Endothelial cell of umbilical vein (primary cell): Measurements from ENCODE around the gene CHN1. TPM values are rescaled to one million over a fixed set of nuclear protein-coding genes. Genes with fewer than 3 reads are reported as not detected.
A peak's percentile ranks its signal among the peaks of the same experiment; 100 is the strongest.

Source experiments
- BruUV-seq: library from RNA; stranded (reverse); fragments of 400-500 nt; replicated peaks from 2 replicates; lab custom pipeline; 2021; lab: Mats Ljungman, UMichigan
- CTCF ChIA-PET: fragments of 300-600, 350-600 bp; sonication (Branson Sonifier 250); formaldehyde crosslinking; loops from one replicate; lab custom pipeline; 2021; ENCODE audit warnings: antibody characterized with exemption, inconsistent platforms; lab: Charles Lee
- POLR2A ChIA-PET: fragments of 300-600, 350-600 bp; sonication (Branson Sonifier 250); formaldehyde crosslinking; loops from one replicate; lab custom pipeline; 2021; ENCODE audit warnings: antibody characterized with exemption, inconsistent platforms; lab: Charles Lee
- DNase-seq: peaks from one replicate; pipeline ENCODE4 v3.0.0-alpha.2; 2011; ENCODE audit warnings: low read depth, low spot score
- FAIRE-seq: peaks from 2 replicates; lab custom pipeline; 2011; peaks lifted over from hg19 to GRCh38; lab: Jason Lieb, UNC
- H2AFZ ChIP-seq: 2 replicates; pipeline ENCODE4 v1.6.0; 2012; ENCODE audit warnings: low read depth, low read length, control low read depth, inconsistent platforms
- H3K27ac ChIP-seq: 2 replicates; pipeline ENCODE4 v1.5.1; 2011; ENCODE audit warnings: low read depth, mild to moderate bottlenecking, control low read depth, low read length, moderate library complexity; ENCODE audit not compliant: insufficient read depth
- H3K27me3 ChIP-seq, 2 experiments: 2 replicates each; pipeline versions ENCODE4 v1.6.0 to v1.6.1; 2011; ENCODE audit warnings: low read length in 2 of 2, mixed read lengths in 1 of 2; ENCODE audit not compliant: control insufficient read depth in 2 of 2, insufficient read depth in 2 of 2
- H3K36me3 ChIP-seq, 2 experiments: 2 replicates in 1 of 2; 3 replicates in 1 of 2; pipeline ENCODE4 v1.5.1; 2011; ENCODE audit warnings: low read length in 2 of 2, mild to moderate bottlenecking in 1 of 2, moderate library complexity in 1 of 2; ENCODE audit not compliant: control insufficient read depth in 2 of 2, insufficient read depth in 2 of 2; ENCODE audit errors: extremely low read depth in 1 of 2
- H3K4me1 ChIP-seq: 3 replicates; pipeline ENCODE4 v1.5.1; 2011; ENCODE audit warnings: mild to moderate bottlenecking, low read length; ENCODE audit not compliant: control insufficient read depth, insufficient read depth; ENCODE audit errors: extremely low read depth
- H3K4me2 ChIP-seq: 2 replicates; pipeline ENCODE4 v1.6.1; 2011; ENCODE audit warnings: low read length, control low read depth, mixed read lengths; ENCODE audit not compliant: insufficient read depth
- H3K4me3 ChIP-seq, 3 experiments: fragments of 200-600 bp in 1 of 3; sonication (generic), shearing (Covaris generic) in 1 of 3; replicated peaks in 1 of 3; 2 replicates each; pipeline ENCODE4 v1.5.1; 2011 to 2016; ENCODE audit warnings: control low read depth in 3 of 3, low read length in 3 of 3, mild to moderate bottlenecking in 2 of 3, inconsistent platforms in 1 of 3, low read depth in 1 of 3, moderate library complexity in 1 of 3; ENCODE audit not compliant: insufficient read depth in 1 of 3
- H3K79me2 ChIP-seq: 2 replicates; pipeline ENCODE4 v1.6.0; 2012; ENCODE audit warnings: low read length, inconsistent platforms; ENCODE audit not compliant: control insufficient read depth, insufficient read depth
- H3K9ac ChIP-seq: replicated peaks from 2 replicates; pipeline ENCODE3; 2011; ENCODE audit warnings: low read length, control low read depth; ENCODE audit not compliant: insufficient read depth; ENCODE audit errors: extremely low read depth
- H3K9me1 ChIP-seq: replicated peaks from 3 replicates; pipeline ENCODE4 v1.6.0; 2011; ENCODE audit warnings: mild to moderate bottlenecking, low read length; ENCODE audit not compliant: control insufficient read depth, insufficient read depth; ENCODE audit errors: extremely low read depth
- H3K9me3 ChIP-seq: replicated peaks from 2 replicates; pipeline ENCODE4 v1.5.1; 2012; ENCODE audit warnings: low read length, inconsistent platforms; ENCODE audit not compliant: control insufficient read depth, insufficient read depth
- H4K20me1 ChIP-seq: replicated peaks from 2 replicates; pipeline ENCODE3; 2011; ENCODE audit warnings: mild to moderate bottlenecking, low read length; ENCODE audit not compliant: control insufficient read depth, insufficient read depth; ENCODE audit errors: extremely low read depth
- CTCF ChIP-seq, 2 donors: IDR thresholded peaks; 1 replicate in 1 of 2; 2 replicates in 1 of 2; pipeline ENCODE4 v1.5.1; 2011; ENCODE audit warnings: low read length in 2 of 2, mild to moderate bottlenecking in 2 of 2, moderate library complexity in 2 of 2, control low read depth in 1 of 2, inconsistent platforms in 1 of 2, low read depth in 1 of 2; ENCODE audit not compliant: insufficient read depth in 1 of 2; ENCODE audit errors: extremely low read depth in 1 of 2
- EZH2 ChIP-seq: IDR thresholded peaks from 2 replicates; pipeline ENCODE4 v1.6.1; 2012; ENCODE audit warnings: borderline replicate concordance, low read depth, mild to moderate bottlenecking, moderate library complexity, low read length, inconsistent platforms; ENCODE audit not compliant: severe bottlenecking
- FOS ChIP-seq: IDR thresholded peaks from 2 replicates; pipeline ENCODE4 v1.6.1; 2011; ENCODE audit warnings: mild to moderate bottlenecking, low read length, moderate library complexity, borderline replicate concordance; ENCODE audit not compliant: insufficient read depth
- GATA2 ChIP-seq: IDR thresholded peaks from 2 replicates; pipeline ENCODE4 v1.7.0; 2011; ENCODE audit warnings: low read depth, mild to moderate bottlenecking, moderate library complexity, mixed read lengths, low read length; ENCODE audit not compliant: insufficient read length, insufficient read depth
- JUN ChIP-seq: IDR thresholded peaks from 2 replicates; pipeline ENCODE4 v1.6.1; 2011; ENCODE audit warnings: borderline replicate concordance, low read depth; ENCODE audit not compliant: insufficient read length, insufficient read depth
- MAX ChIP-seq: IDR thresholded peaks from 2 replicates; pipeline ENCODE4 v1.6.1; 2011; ENCODE audit not compliant: insufficient read depth, insufficient read length
- MYC ChIP-seq: IDR thresholded peaks from one replicate; pipeline ENCODE4 v1.6.1; 2011; ENCODE audit warnings: mild to moderate bottlenecking, low read depth, low read length
- POLR2A ChIP-seq: IDR thresholded peaks from 2 replicates; pipeline ENCODE4 v1.6.1; 2012; ENCODE audit warnings: low read depth, mild to moderate bottlenecking, control low read depth, low read length
- POLR2AphosphoS5 ChIP-seq: IDR thresholded peaks from 2 replicates; pipeline ENCODE4 v1.6.1; 2012; ENCODE audit warnings: low read depth, mild to moderate bottlenecking, control low read depth, low read length, moderate library complexity; ENCODE audit not compliant: insufficient read depth
- dilution Hi-C: fragments of 300-500 bp; cut with MboI; formaldehyde crosslinking; loops from one replicate; pipeline ENCODE4 v1.15.0; 2019; ENCODE audit warnings: low sequenced_read_pairs; ENCODE audit not compliant: extremely low pct_ligation_motif_present
- intact Hi-C: fragments of 100-400 bp; cut with micrococcal nuclease; formaldehyde crosslinking; loops from one replicate; pipeline ENCODE4 v1.10.0; 2022
- polyA plus RNA-seq, 4 experiments: library from polyadenylated mRNA; depleted of rRNA in 3 of 4; stranded (reverse) in 3 of 4; unstranded in 1 of 4; fragments of >200 nt; gene quantifications; 2 replicates each; pipeline versions ENCODE4 v1.2.1 to v1.2.3, GENCODE V29; 2011 to 2012; ENCODE audit warnings: missing spikeins in 1 of 4
- total RNA-seq: library from RNA; stranded (reverse); gene quantifications from 2 replicates; pipeline ENCODE4 v1.2.3, GENCODE V29; 2021

CHN1 gene
- total and polyA plus RNA-seq, 2 donors (not counting 3 experiments of a cell fraction or from before 2014, with no cell fraction given): 23.3 to 24.9 TPM

GRCh38 chr2:174914853-174915760 is 90.1 kb downstream of the CHN1 start:
- Histone ChIP-seq H3K4me3 (no peak overlapping the region), H3K4me1 (no peaks in the 10 kb centered on the region), H3K27me3 (no peaks in the 10 kb centered on the region), H3K36me3 (peaks cover 3% of the 10 kb centered on the region in 2 experiments), H3K4me2 (no peak overlapping the region), H3K9me1 (no peaks in the 10 kb centered on the region), H2AFZ (no peak overlapping the region), H3K9me3 (no peaks in the 10 kb centered on the region), H4K20me1 (no peaks in the 10 kb centered on the region), H3K27ac (no peak overlapping the region), H3K9ac (no peak overlapping the region), H3K79me2 (no peaks in the 10 kb centered on the region)
- TF ChIP-seq EZH2: no peak
- TF ChIP-seq MAX: no peak
- no peak for TF ChIP-seq POLR2AphosphoS5
- TF ChIP-seq POLR2A: no peak
- TF ChIP-seq GATA2: no peak
- TF ChIP-seq JUN: no peak
- TF ChIP-seq CTCF (IDR thresholded peaks at IDR 0.05; ENCODE audit: extremely low read depth in 1 of 2, insufficient read depth in 1 of 2, low read depth in 1 of 2, low read length in 2 of 2): no peak
- TF ChIP-seq FOS: no peak
- no peak for TF ChIP-seq MYC
- ChIA-PET CTCF (interaction anchor here (0.6 to 1.6 kb wide), 4 partner anchors 11 to 143 kb away, joined by 3 to 7 read pairs (median 4); no protein-coding TSS in a partner anchor), POLR2A (no interaction called here)
- dilution Hi-C loops: no loop called here
- DNase-seq: peak; percentile 45
- BruUV-seq: no TSS peak
- intact Hi-C loops: no loop called here
- no peak for FAIRE-seq
